ELF-1 (cell line): Measurements from ENCODE around the gene DAO.
A peak's percentile ranks its signal among the peaks of the same experiment; 100 is the strongest.
"Not testable (repeated sequence)": the region's sequence is repeated elsewhere in the genome, so short reads cannot be mapped to it uniquely, and the experiment has no call there.

Experiments
- DNase-seq: peaks from one replicate; pipeline ENCODE4 v3.0.0-alpha.2; 2016; ENCODE audit warnings: low read depth, low spot score

DAO gene

GRCh38 chr12:108879615-108880254 is at the start of gene DAO:
Gene DAO, plus strand, starts transcription at chr12:108880092. Its CDS starts 4,915 bp downstream, at chr12:108885007.
- no peak for DNase-seq

- no peak for DNase-seq
Observed at GRCh38 chr12:108831309-108831991, 48.4 kb upstream of the DAO start.

- no peak for DNase-seq
Observed at GRCh38 chr12:108832208-108832607, 47.7 kb upstream of the DAO start.

GRCh38 chr12:108832730-108833354 is 47.0 kb upstream of the DAO start:
- DNase-seq: peak; percentile 46

- peak; percentile 83 for DNase-seq
Observed at GRCh38 chr12:108833355-108833733, 46.5 kb upstream of the DAO start.

GRCh38 chr12:108833757-108834472 is 46.0 kb upstream of the DAO start:
- DNase-seq: no peak

GRCh38 chr12:108835860-108836634 is 43.8 kb upstream of the DAO start:
- DNase-seq: no peak

GRCh38 chr12:108837239-108837638 is 42.7 kb upstream of the DAO start:
- DNase-seq: no peak

- DNase-seq: no peak
Observed at GRCh38 chr12:108837680-108838079, 42.2 kb upstream of the DAO start.

GRCh38 chr12:108838194-108839017 is 41.5 kb upstream of the DAO start:
- DNase-seq: peak; percentile 93

- no peak for DNase-seq
Observed at GRCh38 chr12:108839018-108839889, 40.6 kb upstream of the DAO start.

- DNase-seq: no peak
Observed at GRCh38 chr12:108839890-108840230, 40.0 kb upstream of the DAO start.

GRCh38 chr12:108840605-108841332 is 39.1 kb upstream of the DAO start:
- peak; percentile 23 for DNase-seq

- not testable (repeated sequence) for DNase-seq
Observed at GRCh38 chr12:108841825-108842224, 38.1 kb upstream of the DAO start.

GRCh38 chr12:108842361-108842760 is 37.5 kb upstream of the DAO start:
- no peak for DNase-seq

GRCh38 chr12:108843187-108843586 is 36.7 kb upstream of the DAO start:
- no peak for DNase-seq

- DNase-seq: no peak
Observed at GRCh38 chr12:108845696-108846095, 34.2 kb upstream of the DAO start.

- DNase-seq: no peak
Observed at GRCh38 chr12:108846290-108846701, 33.6 kb upstream of the DAO start.

GRCh38 chr12:108847705-108848104 is 32.2 kb upstream of the DAO start:
- DNase-seq: no peak
